HG02970 (cell line): ENCODE data around the gene RALY.
"Not testable (repeated sequence)": the region's sequence is repeated elsewhere in the genome, so short reads cannot be mapped to it uniquely, and the experiment has no call there.

Experiments
- ATAC-seq: cut with Tn5 transposase; IDR thresholded peaks from one replicate; pipeline ENCODE4 v1.9.1; 2021; ENCODE audit warnings: mild to moderate bottlenecking, moderate library complexity, moderate number of reproducible peaks; ENCODE audit not compliant: unreplicated experiment, low FRiP score

RALY gene

GRCh38 chr20:34127792-34128191, 134.1 kb downstream of the RALY start:
- no peak for ATAC-seq

GRCh38 chr20:34129518-34130162, 135.9 kb downstream of the RALY start:
- ATAC-seq: peak; percentile 64

GRCh38 chr20:34131491-34131890, 137.8 kb downstream of the RALY start:
- ATAC-seq: no peak

- ATAC-seq: not testable (repeated sequence)
These were observed 138.8 kb downstream of the RALY start for GRCh38 chr20:34132491-34132890.

- not testable (repeated sequence) for ATAC-seq
These were observed 139.2 kb downstream of the RALY start for GRCh38 chr20:34132943-34133342.

GRCh38 chr20:34133365-34133860, 139.7 kb downstream of the RALY start:
- not testable (repeated sequence) for ATAC-seq
